Testis (tissue), 2 donors: ENCODE results near the gene CDKN2B.

ENCODE experiments used
- POLR2A ChIP-seq: fragments of 450-650 bp; IDR thresholded peaks from one replicate; pipeline ENCODE4 v1.6.1; 2017; ENCODE audit warnings: antibody characterized with exemption, mild to moderate bottlenecking, moderate library complexity
- TF ChIP-seq, protein P1 (sequence below), 3 experiments: fragments of 450-650 bp in 2 of 3; fragments of 200-600 bp in 1 of 3; sonication (generic) in 1 of 3; IDR thresholded peaks; one replicate each; pipeline ENCODE4 v1.5.1; 2016 to 2019; ENCODE audit warnings: antibody characterized with exemption in 3 of 3, mild to moderate bottlenecking in 2 of 3, moderate library complexity in 1 of 3

DNA sequence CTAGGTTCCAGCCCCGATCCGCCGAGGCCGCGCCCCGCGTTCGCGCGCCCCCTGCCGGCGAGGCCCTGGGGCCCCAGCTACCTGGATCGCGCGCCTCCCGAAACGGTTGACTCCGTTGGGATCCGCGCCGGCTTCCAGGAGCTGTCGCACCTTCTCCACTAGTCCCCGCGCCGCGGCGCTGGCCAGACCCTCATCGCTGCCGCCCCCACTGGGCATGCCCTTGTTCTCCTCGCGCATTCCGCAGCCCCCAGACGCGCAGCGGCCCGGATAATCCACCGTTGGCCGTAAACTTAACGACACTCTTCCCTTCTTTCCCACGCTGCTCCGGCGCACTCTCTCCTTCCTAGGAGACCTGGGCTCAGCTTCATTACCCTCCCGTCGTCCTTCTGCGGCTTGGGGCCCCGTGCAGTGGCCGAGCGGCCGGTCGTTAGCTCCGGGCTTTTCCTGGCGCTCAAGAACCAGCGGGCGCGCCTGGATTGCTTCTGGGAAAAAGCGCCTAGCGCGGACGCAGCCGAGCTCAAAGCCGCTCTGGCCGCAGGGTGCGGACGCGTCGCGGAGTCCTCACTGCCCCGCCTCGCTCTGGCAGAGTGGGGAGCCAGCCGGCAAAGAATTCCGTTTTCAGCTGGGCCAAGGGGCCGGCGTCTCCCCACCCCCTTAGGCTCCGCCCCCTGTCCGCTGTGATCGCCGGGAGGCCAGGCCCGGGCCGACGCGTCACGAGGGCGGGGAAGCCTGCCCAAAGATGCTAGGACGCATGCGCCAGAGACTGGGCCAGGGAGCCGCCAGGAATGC lies at the start of gene CDKN2B:
- TF ChIP-seq, protein P1, sequence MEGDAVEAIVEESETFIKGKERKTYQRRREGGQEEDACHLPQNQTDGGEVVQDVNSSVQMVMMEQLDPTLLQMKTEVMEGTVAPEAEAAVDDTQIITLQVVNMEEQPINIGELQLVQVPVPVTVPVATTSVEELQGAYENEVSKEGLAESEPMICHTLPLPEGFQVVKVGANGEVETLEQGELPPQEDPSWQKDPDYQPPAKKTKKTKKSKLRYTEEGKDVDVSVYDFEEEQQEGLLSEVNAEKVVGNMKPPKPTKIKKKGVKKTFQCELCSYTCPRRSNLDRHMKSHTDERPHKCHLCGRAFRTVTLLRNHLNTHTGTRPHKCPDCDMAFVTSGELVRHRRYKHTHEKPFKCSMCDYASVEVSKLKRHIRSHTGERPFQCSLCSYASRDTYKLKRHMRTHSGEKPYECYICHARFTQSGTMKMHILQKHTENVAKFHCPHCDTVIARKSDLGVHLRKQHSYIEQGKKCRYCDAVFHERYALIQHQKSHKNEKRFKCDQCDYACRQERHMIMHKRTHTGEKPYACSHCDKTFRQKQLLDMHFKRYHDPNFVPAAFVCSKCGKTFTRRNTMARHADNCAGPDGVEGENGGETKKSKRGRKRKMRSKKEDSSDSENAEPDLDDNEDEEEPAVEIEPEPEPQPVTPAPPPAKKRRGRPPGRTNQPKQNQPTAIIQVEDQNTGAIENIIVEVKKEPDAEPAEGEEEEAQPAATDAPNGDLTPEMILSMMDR (IDR thresholded peaks at IDR 0.05), result peak; percentile 58 to 84 (median 73)
- no peak for TF ChIP-seq POLR2A
